GM21619 (cell line): Measurements from ENCODE around the gene SFI1.
"Not testable (repeated sequence)": the region's sequence is repeated elsewhere in the genome, so short reads cannot be mapped to it uniquely, and the experiment has no call there.

ENCODE experiments used
- ATAC-seq: cut with Tn5 transposase; IDR thresholded peaks from one replicate; pipeline ENCODE4 v1.9.1; 2021; ENCODE audit not compliant: unreplicated experiment

Gene SFI1

GRCh38 chr22:31585161-31585859 is 89.0 kb downstream of the SFI1 start:
- no peak for ATAC-seq

DNA sequence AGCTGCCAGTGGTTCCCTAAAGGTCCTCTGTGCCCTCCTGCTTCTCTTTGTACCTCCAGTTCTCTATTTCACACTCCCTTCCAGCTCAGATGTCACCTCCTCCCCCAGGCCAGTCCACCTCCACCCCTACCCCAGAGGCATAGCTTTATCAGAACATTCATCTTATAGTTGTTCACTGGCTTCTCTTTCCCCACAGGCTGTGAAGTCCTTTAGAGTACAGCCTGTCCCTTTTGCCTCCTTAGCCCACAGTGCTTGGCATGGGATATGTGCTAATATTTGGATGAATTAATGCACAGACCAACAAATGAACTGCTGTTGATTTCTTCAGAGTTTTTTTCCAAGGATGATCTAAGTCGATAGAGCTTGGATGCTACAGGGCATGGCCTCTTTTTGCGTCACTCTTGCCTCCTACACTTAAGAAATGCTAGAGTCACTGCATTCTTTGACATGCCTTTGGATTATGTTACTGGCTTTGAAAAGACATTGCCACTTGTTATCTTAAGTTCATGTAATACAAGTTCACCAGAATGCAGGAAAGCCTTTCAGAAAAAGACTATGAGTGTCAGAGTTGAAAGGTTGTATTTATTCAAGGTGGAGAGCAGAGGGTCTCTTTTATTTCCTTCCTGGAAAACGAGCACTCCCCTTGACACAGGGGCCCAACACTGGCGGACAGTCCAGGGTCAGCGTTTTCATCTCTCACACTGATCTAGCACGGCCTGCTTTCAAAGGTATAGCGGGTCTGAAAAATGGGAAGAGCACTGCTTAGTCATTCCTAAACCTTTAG is 90.0 kb downstream of the SFI1 start:
- no peak for ATAC-seq

DNA sequence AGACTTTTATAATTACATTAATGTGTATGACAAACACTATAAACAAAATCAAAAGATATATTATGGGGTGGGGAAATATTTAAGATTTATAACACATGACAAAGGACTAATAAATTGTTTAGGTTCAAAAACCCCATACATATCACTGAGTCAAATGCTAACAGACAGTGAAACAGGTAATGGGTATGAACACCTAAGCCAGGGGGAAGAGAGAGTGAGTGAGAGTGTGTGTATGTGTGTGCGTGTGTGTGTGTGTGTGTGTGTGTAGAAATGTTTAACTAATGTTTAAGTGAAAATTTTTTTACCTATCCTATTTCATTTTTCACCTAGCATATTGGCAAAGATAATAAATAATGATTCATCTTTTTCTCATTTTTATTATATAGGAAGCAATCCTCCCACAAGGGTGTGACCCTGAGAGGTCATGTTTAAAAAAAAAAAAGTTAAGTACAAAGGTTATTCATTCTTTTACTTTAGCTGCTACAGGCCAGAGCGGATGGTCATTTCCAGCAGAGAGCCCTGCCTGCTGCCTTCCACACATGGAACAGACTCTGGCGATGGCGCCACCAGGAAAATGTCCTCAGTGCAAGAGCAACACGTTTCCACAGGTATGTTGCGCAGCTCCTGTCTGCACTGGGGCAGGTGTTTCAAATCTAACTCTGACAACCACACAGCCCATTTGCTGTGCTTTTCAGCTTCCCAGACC is 92.8 kb downstream of the SFI1 start:
- ATAC-seq = no peak

DNA sequence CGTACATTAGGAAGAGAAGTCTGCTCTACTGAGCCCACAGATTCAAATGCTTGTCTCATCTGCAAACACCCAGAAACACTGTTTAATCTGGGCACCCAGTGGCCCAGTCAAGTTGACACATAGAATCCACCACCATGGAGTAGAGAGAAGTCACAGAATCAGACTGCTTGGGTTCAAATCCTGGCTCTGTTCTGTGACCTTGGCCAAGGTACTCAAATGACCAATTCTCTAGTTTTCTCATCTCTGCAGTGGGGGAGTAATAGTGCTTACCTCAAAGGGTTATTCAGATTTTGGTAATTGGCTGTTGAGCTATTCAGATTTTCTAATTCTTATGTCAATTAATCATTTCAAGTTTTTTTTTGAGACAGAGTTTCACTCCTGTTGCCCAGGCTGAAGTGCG is 93.8 kb downstream of the SFI1 start:
- not testable (repeated sequence) for ATAC-seq

DNA sequence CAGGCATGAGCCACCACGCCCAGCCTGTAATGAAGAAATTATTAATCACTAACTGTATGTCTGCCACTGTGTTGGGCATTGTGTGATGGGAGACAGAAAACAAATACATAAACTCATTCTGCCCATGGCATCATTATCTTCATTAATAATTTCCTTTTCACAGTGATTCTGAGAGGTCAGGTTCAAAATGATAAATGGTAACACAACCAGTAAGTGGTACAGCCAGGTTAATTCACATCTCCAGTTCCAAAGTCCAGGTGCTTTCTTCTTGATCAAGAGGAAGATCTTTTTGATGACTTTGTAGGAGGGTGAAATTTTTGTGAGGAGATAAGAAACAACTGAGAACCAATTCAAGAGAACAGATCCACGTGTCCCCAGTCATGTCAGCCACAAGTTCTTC is 98.9 kb downstream of the SFI1 start:
- ATAC-seq = no peak

DNA sequence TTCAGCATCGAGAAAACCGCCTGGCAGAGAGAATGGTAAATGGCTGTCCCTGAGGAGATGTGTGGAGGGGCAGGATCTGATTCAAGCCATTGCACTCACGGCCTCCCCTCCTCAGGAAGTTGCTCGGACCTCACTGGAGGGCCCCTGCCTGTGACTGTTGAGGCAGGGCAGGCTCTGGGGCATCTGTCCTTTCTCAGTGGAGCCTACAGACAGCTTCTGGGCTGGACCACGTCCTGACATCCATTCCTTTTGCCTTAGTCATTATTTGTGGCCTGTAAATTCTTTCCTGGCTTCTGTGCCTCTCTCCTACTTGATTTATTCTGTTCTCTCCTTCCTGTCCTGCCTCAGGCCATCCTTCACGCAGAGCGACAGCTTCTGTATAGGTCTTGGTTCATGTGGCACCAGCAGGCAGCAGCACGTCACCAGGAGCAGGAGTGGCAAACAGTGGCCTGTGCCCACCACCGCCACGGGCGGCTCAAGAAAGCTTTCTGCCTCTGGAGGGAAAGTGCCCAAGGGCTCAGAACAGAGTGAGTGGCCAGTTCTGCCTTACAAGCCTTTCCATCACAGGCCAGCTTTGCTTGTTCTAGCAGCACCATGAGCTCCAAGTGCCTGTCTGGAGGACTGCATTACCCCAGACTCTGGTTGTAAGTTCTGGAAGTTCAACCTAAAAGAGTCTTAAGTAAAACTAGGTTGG is 106.1 kb downstream of the SFI1 start:
- ATAC-seq = no peak

- no peak for ATAC-seq
Observed at GRCh38 chr22:31603081-31603525, 106.8 kb downstream of the SFI1 start.

GRCh38 chr22:31603574-31603973 is 107.2 kb downstream of the SFI1 start:
- no peak for ATAC-seq

DNA sequence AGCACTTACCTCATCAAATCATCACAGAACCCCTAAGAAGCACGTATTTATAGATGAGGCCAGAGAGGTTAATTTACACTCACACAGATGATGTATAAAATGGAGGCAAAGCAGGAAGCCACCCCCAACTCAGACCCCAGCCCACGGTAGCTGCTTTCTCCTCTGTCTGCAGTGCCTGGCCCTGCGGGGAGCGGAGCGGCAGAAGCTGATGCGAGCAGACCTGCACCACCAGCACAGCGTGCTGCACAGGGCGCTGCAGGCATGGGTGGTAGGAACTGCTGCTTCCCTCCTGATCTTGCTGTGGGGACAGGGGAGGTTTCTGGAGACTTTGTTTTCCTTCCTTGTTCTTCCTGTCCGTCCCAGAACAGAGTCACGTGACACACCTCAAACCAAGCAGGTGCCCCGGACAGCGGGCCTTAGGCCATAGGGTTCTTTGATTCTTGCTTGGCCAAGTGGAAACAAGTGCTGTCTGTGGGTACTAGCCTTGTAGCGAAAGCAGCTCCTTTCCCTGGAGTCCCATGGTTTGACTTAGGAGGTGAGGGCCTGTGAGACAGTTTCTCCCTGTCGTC is 107.9 kb downstream of the SFI1 start:
- ATAC-seq = no peak

DNA sequence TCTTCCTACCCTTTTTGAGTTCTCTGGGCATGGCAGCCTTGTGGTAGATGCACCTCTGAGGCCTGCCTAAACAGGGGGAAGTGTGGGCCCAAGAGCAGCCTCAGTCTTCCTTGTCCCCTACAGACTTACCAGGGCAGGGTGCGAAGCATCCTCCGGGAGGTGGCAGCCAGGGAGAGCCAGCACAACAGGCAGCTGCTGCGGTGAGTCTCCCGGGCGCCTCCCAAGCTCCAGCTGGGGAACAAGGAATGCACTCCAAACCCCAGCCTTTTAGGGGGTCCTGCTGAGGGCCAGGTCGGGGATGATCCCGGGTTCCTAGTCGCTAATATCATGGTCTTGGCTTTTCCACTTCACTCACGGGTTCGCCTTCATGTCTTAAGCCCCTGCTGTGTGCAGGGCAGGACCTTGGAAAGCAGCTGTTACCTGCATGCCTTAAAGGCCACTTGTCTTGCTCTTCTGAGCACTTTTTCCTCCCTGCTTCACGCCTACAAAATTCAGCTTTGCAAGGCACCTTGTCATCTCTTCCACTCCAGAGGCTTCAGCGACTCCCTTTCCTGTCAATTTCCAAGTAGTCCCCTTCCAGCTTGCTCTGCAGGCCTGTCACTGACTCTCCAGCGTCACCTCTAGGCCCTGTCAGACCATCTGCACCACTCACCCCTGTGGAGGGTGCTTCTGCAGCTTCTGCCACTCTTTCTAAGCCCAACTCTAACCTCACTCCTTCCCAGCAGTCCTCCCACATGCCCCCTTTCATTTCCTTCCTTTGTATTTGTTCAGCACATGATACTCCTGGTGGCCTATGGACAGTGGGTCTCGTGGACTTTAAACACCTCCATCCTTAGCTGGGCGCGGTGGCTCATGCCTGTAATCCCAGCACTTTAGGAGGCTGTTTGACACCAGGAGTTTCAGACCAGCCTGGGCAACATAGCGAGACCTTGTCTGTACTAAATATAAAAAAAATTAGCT is 108.7 kb downstream of the SFI1 start:
- ATAC-seq = no peak

DNA sequence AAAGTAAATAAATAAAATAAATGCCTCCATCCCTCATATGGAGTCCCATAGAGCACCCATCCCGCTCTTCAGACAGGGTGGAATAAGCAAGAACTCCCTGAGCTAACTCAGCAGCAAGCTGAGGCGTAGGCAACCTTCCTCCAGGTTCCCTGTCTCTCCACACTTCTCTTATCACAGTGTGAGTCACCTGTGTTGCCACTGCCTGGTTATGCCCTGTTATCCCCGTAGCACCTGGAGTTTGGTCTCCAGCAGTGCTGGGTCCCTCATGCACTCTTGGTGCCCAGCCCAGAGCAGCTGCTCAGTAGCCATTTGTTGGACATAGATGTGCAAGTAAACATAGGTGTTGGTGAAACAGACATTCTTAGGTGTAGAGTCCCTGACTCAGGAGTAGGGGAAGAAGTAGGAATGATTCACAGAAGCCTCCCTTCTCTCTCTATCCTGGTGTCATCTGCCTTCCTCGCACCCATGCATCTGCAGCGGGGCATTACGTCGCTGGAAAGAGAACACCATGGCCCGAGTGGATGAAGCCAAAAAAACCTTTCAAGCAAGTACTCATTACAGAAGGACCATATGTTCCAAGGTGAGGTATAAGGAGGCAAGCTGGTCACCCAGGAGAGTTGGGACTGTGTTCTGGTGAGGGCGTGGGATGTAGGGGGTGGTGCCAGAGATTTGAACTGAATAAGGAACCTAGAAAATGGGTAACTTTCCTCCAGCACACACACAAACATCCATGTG is 109.7 kb downstream of the SFI1 start:
- ATAC-seq = no peak

GRCh38 chr22:31607696-31608095 is 111.4 kb downstream of the SFI1 start:
- ATAC-seq = no peak

DNA sequence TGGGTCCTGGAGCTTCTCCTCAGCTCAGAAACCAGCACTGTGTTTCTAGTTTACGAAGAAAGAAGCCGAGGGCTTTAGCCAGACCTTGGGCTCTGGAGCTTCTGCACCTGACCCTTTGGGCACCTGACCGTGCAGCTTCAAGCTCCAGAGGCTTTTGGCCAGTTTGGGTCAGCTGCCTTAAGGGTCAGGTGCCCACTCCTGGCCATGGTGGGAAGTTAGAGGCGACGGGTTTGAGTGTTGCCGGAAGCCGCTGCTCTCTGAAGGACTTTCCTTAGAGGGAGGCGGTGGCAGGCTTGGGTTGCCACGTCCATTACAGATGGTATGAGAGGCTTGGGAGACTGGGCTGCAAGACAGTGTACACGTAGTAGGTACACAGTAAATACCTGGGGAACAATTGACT is 113.4 kb downstream of the SFI1 start:
- no peak for ATAC-seq

GRCh38 chr22:31610611-31611010 is 114.3 kb downstream of the SFI1 start:
- no peak for ATAC-seq

DNA sequence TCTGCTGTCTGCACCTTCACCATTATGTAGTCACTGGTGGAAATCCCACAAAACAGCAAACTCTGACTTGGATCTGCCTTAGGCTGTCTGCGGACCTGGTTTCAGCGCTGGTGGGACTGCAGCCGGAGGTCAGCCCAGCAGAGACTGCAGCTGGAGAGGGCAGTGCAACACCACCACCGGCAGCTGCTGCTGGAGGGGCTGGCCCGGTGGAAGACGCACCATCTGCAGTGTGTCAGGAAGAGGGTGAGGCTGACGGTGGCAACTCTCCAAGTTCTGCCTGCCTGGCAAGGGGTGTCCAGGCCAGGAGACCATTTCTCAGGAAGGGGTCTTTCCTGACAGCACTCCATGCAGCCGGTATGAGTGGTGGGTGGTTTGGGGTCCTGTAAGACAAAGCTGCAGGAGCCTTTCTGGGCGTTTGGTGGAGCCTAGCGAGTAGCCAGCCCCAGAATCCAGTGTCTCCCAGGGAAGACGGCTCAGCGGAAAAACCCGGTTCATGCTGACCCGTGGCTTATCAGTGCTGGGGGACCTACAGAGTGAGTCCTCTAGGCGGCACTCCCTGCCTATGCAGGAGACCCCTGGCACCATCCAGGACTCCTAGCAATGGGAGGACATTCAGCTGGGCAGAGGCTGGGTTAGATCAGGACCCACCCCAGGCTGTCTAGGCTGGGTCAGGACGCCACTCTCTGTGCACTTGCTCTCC is 114.9 kb downstream of the SFI1 start:
- ATAC-seq = no peak

DNA sequence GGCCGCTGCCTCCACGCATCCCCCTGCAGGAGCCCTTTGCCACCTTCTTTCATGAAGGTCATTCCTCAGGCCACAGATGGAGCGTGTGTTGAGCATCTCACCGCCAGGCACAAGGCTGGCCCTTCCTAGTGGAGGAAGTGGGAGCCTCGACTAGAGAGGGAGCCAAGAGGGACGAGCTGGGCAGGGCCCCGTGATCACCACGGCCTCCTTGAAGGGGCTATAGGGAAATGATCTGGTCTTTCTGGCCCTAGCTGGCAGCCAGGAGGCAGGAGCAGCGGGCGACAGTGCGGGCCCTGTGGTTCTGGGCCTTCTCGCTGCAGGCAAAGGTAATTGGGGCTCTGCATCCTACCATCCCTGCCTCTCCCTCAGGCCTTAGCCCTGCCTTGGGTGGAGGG is 116.6 kb downstream of the SFI1 start:
- ATAC-seq = no peak

DNA sequence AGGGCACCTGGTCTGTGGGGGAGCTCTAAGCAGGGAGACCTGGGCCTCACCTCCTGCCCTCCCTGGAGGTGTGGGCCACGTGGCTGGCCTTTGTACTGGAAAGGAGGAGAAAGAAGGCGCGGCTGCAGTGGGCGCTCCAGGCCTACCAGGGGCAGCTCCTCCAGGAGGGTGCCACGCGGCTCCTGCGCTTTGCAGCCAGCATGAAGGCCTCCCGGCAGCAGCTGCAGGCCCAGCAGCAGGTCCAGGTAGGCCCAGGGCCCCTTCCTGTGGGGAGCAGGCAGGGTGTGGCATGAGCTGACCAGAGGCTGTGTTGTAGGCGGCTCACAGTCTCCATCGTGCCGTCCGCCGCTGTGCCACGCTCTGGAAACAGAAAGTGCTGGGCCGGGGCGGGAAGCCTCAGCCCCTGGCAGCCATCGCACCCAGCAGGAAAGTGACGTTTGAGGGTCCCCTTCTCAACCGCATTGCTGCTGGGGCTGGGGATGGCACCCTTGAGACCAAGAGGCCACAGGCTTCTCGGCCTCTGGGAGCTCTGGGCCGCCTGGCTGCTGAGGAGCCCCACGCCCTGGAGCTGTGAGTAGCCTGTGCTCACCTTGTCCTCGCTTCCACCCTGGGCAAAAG is 117.1 kb downstream of the SFI1 start:
- no peak for ATAC-seq

DNA sequence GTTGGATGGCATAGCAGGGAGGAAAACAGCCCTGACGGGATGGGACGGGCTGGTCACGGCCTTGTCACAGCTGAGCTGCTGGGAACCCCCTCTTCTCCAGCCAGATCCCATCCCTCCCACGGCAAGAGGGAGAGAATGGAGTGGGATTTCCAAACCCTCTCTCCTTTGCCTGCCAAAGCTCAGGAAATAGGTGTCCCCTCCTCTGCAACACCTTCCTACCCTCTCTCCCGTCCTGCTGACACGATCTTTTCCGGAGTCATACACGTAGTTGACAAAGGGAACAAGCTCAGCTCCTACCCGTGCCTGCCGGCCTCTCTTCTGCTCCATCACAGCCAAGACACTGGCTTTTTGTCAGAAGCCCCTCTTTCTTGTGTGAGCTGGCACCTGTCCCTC is 117.6 kb downstream of the SFI1 start:
- no peak for ATAC-seq
